Measurements from ENCODE around the gene IFI44L.

- TF ChIP-seq CTCF (IDR thresholded peaks at IDR 0.05) (no peak), POLR2A (IDR thresholded peaks at IDR 0.05) (no peak)
Measured at GRCh38 chr1:78649628-78650027, 29.4 kb downstream of the IFI44L start, which contains the start of gene IFI44.
